Naive B cell (primary cell): ENCODE measurements around the gene YIF1A. TPM values are rescaled to one million over a fixed set of nuclear protein-coding genes. Genes with fewer than 3 reads are reported as not detected.

Experiments
- ATAC-seq, 2 donors: fragments of 150-1000 bp; cut with Tn5 transposase; 2 replicates each; pipeline ENCODE4 v1.10.0; 2021; ENCODE audit warnings: low read depth in 2 of 2, mild to moderate bottlenecking in 2 of 2, moderate library complexity in 2 of 2
- DNase-seq: peaks from one replicate; pipeline ENCODE4 v3.0.0; 2022
- H3K27ac Mint-ChIP-seq, 6 donors: one replicate each; pipeline ENCODE4 v1.8.0; 2020 to 2022; ENCODE audit warnings: mild to moderate bottlenecking in 6 of 6, mixed read lengths in 6 of 6, moderate library complexity in 5 of 6, inconsistent platforms in 2 of 6
- H3K27me3 Mint-ChIP-seq, 3 donors: one replicate each; pipeline ENCODE4 v1.8.0; 2021 to 2022; ENCODE audit warnings: mixed read lengths in 3 of 3, mild to moderate bottlenecking in 1 of 3
- H3K36me3 Mint-ChIP-seq, 2 donors: one replicate each; pipeline ENCODE4 v1.8.0; 2020 to 2022; ENCODE audit warnings: mixed read lengths in 2 of 2, inconsistent platforms in 1 of 2, mild to moderate bottlenecking in 1 of 2
- H3K4me1 Mint-ChIP-seq, 3 donors: one replicate each; pipeline ENCODE4 v1.8.0; 2020 to 2022; ENCODE audit warnings: mixed read lengths in 3 of 3, inconsistent platforms in 1 of 3, mild to moderate bottlenecking in 1 of 3, moderate library complexity in 1 of 3
- H3K4me3 Mint-ChIP-seq, 8 donors: one replicate each; pipeline ENCODE4 v1.8.0; 2020 to 2022; ENCODE audit warnings: mild to moderate bottlenecking in 8 of 8, mixed read lengths in 8 of 8, moderate library complexity in 8 of 8, inconsistent platforms in 2 of 8
- H3K9me3 Mint-ChIP-seq, 7 donors: one replicate each; pipeline ENCODE4 v1.8.0; 2020 to 2022; ENCODE audit warnings: mixed read lengths in 7 of 7, mild to moderate bottlenecking in 5 of 7, inconsistent platforms in 2 of 7, moderate library complexity in 1 of 7
- polyA plus RNA-seq, 6 donors: library from polyadenylated mRNA; unstranded; fragments of 300-500 nt; fragmentation: Illumina TruSeq; gene quantifications; one replicate each; pipeline ENCODE4 v1.2.3, GENCODE V29; 2021; ENCODE audit warnings: low read depth in 6 of 6

YIF1A gene, protein sequence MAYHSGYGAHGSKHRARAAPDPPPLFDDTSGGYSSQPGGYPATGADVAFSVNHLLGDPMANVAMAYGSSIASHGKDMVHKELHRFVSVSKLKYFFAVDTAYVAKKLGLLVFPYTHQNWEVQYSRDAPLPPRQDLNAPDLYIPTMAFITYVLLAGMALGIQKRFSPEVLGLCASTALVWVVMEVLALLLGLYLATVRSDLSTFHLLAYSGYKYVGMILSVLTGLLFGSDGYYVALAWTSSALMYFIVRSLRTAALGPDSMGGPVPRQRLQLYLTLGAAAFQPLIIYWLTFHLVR
- 10 to 100 TPM; 57.1 to 82.1 (median 66.0) TPM for polyA plus RNA-seq

DNA sequence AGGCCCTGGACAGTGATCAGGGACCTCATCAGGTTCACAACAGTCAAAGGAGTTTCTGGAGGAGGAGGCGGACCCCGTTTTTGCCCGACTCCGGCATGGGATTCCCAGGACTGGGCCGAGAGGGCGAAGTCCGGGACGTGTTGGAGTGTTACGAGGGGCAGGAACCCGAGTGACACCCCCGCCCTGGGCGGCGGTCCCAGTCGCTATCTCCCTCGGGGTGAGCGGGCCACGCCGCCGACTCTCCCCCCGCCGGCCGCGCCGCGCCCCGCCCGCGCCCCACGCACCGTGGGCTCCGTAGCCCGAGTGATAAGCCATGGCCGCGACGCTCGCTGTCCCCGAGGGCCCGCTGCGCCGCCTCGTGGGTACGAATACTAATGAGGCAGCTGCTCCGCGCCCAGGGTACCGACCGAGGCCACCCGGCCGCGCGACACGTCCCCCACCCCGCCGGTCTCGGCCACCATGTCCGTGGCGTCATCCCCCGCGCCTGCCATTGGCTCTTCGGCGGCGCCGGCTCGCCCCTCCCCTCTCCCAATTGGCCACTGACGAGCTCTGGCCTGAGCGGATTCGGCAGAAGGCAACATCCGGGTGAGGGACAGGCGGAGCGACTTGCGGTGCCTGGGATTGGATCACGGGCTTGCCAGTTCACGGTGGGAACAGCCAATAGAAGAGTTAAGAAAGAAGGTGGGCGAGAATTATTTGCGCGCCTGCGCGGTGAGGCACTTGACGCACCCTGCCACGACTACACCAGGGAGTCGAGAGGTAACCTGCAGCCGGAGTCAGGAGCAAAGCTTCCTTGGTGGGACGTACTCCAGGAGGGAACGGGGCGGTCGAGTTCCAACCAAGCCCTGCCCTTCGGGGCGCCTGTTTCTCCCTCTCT is at the start of gene YIF1A:
Gene YIF1A (minus strand): TSS at position 473 of the 877 bp plus-strand sequence. CDS start 158 bp downstream, at position 315.
- H3K4me3 Mint-ChIP-seq: peak within 1 kb of the TSS; percentile 84 to 98 (median 94)
- DNase-seq (peak; percentile 99), ATAC-seq (peak; percentile 88 to 91)
- peaks cover 18 to 23% (median 23%) of the 10 kb centered on the region in 3 donors for H3K27me3 Mint-ChIP-seq
- no peaks in the 10 kb centered on the region for H3K36me3 Mint-ChIP-seq
- peaks cover 39 to 51% (median 40%) of the 10 kb centered on the region in 3 donors for H3K4me1 Mint-ChIP-seq
- H3K27ac Mint-ChIP-seq: peak within 1 kb of the TSS; percentile 84 to 98 (median 95)
- no peaks in the 10 kb centered on the region for H3K9me3 Mint-ChIP-seq

DNA sequence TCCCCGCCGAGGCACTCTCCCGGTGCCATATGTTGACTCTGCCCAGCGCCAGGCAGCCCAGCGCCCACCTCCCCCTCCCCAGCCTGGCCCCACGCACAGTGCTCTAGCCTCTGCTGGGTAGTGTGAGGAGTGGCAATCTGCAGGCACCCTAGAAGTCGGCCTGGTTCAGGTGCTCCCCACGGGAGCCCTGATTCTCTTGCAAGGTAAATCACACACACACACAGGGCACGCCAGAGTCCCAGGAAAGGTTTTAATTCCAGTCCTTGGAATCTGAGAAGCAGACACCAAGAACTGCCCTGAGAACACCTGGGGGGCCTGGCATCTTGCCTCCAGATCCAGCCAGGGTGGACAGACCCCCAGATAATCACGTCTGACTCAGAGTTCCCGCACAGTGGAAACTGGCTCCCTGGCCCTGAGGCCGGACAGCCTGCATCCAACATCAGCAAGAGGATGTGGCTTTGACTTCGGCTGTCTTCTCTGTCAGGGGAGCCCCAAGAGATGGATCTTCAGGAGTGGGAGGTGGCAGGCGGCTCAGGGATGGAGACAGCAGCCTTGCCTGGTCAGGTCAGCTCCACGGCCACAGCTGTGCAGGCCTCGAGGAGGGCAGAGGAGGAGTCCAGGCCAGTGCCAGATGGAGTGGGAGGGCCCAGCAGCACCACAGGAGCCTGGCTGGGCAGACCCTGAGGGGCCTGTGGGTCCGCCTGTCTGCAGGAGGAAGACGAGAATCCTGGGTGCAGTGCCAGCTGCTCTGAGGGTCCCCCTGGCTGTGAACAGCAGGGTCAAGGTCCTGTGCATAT is 48.4 kb upstream of the YIF1A start:
- ATAC-seq: no peak
- Mint-ChIP-seq H3K27me3 (peaks cover 0 to 17% (median 8%) of the 10 kb centered on the region in 3 donors), H3K4me1 (peaks cover 13 to 28% (median 20%) of the 10 kb centered on the region in 3 donors), H3K9me3 (no peaks in the 10 kb centered on the region), H3K36me3 (peaks cover 0 to 23% of the 10 kb centered on the region in 2 donors), H3K27ac (peak overlapping the region in 1 of 6 donors; percentile 56), H3K4me3 (peak overlapping the region in 1 of 8 donors; percentile 33)
- no peak for DNase-seq

DNA sequence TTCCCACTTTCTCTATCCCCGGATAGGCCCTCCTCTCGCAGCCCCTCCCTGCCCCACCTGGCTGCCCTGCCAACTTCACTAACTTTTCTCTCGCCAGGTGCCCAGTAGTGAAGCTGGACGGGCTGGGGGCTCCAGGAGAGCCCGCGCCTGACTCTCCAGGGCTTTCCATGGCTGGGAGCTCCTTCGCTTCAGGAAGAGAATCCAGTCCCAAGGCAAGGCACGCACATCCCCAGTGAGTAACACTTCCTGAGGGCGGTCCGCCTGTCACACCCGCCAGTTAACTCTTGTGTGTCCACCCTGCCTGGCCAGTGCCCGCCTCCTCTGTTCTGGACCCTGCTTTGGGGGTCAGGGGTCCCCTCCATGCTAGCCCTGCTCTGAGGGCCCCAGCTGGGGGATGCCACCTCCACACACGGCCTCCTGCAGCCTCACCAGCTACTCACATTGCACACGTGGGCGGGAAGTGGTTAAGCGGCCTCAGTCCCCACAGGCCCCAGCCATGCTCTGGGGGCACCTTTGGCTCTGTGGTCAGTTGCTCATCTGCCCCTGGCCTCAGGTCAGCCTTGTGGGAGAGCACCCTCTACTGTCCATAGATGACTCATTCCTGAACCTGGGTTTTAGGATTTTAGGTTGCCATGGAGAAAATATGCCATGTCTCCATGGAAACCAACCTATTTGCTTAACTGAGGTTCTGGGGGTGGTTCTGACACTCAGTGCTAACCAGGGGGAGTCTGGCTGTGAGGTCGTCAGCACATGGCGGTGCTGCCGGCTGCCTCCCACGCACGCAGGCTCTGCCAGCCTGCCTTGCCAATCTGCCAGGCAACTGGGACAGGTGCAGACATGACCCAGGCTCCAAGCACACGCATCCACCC is 47.5 kb upstream of the YIF1A start, which contains the start of gene RIN1:
Gene RIN1 (minus strand): TSS at position 201 of the 869 bp plus-strand sequence. CDS start 32 bp downstream, at position 169.
- H3K36me3 Mint-ChIP-seq: peaks cover 0 to 15% of the 10 kb centered on the region in 2 donors
- peaks cover 9 to 21% (median 20%) of the 10 kb centered on the region in 3 donors for H3K4me1 Mint-ChIP-seq
- H3K9me3 Mint-ChIP-seq: no peaks in the 10 kb centered on the region
- ATAC-seq: peak; percentile 40 to 61
- H3K4me3 Mint-ChIP-seq: peak within 1 kb of the TSS; percentile 29 to 85 (median 68)
- no peak for DNase-seq
- H3K27ac Mint-ChIP-seq: peak within 1 kb of the TSS in 2 of 6 donors; percentile 24 to 73
- H3K27me3 Mint-ChIP-seq: peaks cover 0 to 17% (median 8%) of the 10 kb centered on the region in 3 donors

DNA sequence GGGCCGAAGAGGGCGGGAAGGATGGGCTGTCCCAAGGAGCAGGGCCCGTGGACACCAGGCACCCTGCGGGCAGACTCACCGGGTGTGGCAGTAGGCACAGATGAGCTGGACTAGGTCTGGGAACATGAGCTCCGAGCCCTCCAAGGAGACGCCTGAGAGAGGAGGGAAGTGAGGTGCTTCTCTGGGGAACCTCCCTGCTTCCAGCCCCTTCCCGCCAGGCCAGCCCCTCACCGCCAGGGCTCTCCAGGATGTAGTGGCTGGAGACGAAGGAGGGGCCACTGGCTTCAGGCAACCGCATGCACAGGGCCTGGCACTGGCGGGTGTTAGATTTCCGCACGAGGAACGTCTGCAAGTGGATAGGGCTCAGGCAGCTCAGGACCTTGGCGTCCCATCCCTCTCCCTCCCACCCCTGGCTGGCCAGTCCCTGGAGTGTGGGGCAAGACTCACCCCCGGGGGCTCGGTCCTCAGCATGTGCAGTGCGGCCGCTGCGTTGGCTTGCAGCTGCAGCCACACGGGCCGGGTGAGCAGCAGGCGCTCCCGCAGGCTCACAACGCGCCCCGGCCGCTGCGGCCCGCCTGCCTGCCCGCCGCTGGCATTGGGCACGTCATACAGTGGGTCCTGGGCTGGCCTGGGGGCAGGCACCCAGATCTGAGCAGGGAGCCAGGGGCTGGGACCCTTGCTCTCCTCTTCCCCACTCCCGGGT is 46.7 kb upstream of the YIF1A start:
- peaks cover 0 to 8% of the 10 kb centered on the region in 2 donors for H3K36me3 Mint-ChIP-seq
- peak overlapping the region in 6 of 8 donors; percentile 29 to 85 (median 68) for H3K4me3 Mint-ChIP-seq
- no peak overlapping the region for H3K27ac Mint-ChIP-seq
- H3K27me3 Mint-ChIP-seq: peaks cover 0 to 17% (median 8%) of the 10 kb centered on the region in 3 donors
- no peaks in the 10 kb centered on the region for H3K9me3 Mint-ChIP-seq
- H3K4me1 Mint-ChIP-seq: peaks cover 9 to 20% (median 18%) of the 10 kb centered on the region in 3 donors
- ATAC-seq (peak; percentile 36 to 39), DNase-seq (no peak)

DNA sequence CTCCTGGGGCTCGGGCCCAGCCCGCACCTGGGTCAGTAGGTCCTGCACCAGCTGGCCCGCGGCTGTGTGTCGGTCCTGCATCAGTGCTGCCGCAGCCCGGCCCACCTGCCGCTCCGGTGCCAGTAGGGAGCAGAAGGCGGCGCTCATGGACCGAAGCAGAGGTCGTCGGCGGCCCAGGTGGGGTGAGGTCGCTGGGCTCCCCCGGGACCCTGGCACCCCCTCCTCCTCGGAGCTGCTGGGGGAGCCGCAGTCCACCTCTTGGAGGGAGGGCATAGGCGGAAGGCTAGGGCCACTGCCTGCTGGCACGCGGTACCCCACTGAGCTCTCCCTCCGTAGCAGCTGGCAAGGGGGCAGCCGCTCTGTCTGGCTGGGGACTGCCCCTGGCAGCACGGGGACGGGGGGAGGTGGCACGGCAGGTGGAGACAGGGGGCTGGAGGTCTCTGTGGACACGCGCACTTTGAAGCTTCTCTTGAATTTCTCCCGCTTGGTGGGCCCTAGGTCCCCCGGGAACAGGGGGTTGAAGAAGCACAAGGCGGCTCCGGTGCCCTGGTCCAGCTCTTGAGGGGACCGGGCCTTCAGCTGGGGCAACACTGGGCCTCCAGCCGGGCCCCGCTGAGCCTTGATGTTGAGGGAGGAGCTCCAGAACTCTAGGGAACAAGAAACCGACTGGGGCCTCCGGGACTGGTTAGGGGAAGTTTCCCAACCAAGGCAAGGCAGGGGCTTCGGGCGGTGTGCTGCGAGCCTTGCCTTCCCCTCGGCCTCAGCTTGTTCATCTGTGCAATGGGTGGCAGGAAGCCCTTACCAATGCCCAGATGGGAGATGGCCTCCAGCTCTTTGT is 45.9 kb upstream of the YIF1A start:
- DNase-seq: no peak
- Mint-ChIP-seq H3K4me1 (peaks cover 9 to 20% (median 18%) of the 10 kb centered on the region in 3 donors), H3K27ac (no peak overlapping the region), H3K9me3 (no peaks in the 10 kb centered on the region), H3K27me3 (peaks cover 0 to 17% (median 8%) of the 10 kb centered on the region in 3 donors), H3K36me3 (peaks cover 0 to 8% of the 10 kb centered on the region in 2 donors), H3K4me3 (peak overlapping the region in 5 of 8 donors; percentile 9 to 65 (median 45))
- no peak for ATAC-seq

DNA sequence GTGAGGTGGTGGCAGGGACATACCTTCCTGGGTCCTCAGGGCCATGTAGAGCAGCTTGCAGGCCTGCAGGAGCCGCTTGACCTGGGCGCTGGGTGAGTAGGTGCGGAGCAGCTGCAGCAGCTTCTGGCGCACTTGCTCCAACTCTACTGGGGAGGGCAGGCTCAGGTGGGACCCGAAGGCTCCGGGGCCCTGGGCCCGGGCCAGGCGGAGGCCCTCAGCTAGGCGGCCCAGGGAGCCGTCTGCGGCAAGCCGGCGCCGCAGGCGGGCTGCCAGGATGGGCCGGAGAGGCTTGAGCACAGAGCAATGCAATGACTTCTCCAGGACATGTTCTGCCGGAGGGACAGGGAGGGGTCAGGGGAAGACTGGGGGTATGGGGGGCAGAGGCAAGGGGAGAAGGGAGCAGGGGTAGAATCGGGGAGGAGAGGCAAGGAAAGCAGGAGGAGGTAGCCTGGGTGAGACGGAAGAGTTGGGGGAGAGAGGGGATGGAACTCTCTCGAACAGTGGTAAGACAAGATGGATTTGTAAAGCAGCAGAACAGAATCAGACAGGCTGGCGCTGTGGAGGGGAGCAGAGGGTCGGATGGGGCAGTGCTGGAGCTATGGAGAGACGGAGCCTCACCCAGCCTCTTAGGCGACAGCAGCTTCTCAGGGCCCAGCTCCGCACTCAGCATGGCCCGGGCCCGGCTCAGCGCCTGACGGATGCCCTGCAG is 45.1 kb upstream of the YIF1A start:
- H3K27me3 Mint-ChIP-seq: peaks cover 0 to 17% (median 8%) of the 10 kb centered on the region in 3 donors
- ATAC-seq (no peak), DNase-seq (no peak)
- H3K27ac Mint-ChIP-seq: no peak overlapping the region
- H3K36me3 Mint-ChIP-seq: peaks cover 0 to 5% of the 10 kb centered on the region in 2 donors
- H3K4me1 Mint-ChIP-seq: peaks cover 9 to 17% (median 16%) of the 10 kb centered on the region in 3 donors
- H3K9me3 Mint-ChIP-seq: no peaks in the 10 kb centered on the region
- no peak overlapping the region for H3K4me3 Mint-ChIP-seq

DNA sequence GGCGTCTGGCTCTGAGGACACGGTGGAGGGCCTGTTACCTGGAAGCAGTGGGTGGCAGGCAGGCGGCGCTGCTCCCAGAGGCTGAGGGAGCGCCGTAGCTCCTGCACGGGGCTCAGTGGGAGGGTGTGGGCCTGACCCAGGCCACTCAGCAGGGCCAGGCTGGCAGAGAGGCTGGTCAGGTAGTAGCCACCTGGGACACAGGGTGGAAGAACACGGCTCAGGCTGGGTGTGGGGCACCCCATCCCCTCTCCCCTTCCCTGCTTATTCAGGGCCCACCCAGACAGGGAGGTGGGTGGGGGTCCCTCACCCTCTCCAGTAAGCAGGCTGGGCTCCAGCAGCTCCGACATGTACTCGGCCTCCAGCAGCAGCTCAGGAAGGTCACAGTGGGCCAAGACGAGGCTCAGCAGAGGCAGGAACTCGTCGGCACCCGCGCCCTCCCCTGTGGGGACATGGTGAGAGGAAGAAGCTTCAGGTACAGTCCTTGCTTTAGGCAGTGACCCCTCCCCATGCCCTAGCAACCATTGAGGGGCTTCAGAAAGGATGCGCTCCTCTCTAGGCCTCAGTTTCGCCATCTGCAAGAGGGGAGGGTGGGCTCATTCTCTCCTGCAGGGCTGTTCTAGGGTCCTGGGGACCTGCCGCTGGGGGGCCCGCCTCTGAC is 44.4 kb upstream of the YIF1A start:
- H3K4me1 Mint-ChIP-seq: peaks cover 13 to 18% (median 17%) of the 10 kb centered on the region in 3 donors
- no peak overlapping the region for H3K27ac Mint-ChIP-seq
- H3K36me3 Mint-ChIP-seq: no peaks in the 10 kb centered on the region
- H3K27me3 Mint-ChIP-seq: peaks cover 0 to 17% (median 8%) of the 10 kb centered on the region in 3 donors
- H3K9me3 Mint-ChIP-seq: no peaks in the 10 kb centered on the region
- DNase-seq: no peak
- no peak overlapping the region for H3K4me3 Mint-ChIP-seq
- no peak for ATAC-seq

DNA sequence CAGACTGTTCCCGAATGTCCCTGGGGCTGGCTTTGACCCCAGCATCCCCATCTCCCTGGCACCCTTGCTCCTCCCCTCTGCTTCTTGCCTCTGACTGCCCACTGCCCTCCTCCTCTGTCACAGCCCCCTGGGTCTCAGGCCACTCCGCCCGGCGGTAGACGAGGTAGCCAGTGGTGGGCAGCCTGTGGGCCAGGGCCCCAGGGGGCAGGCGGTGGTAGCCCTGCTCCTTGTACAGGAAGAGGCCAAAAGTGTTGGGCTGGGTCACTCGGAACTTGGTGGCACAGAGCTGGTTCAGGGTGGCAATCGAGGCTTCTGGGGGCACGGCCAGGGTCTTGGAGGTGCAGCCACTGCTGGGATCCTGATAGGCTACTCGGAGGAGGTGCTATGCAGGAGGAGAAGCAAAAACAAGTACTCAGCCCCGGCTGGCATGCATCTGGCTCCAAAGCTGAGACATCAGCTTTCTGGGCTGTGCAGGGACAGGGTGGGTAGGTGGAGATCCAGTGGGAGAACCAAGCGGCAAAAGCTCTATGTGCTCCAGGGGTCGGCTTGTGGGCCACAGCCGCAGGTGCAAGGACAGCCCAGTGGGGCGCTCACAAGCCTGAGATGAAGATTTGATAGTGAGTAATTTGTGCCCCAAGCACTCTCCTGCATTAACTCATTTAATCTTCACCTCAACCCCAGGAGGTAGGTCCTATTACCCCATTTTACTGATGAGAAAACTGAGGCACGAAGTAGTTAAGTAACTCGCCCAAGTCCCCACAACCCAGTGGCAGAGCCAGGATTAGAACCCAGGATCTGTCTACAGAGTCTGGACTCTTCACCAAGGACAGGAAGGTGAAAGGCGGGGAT is 43.7 kb upstream of the YIF1A start:
- no peak for ATAC-seq
- peaks cover 20 to 23% (median 22%) of the 10 kb centered on the region in 3 donors for H3K4me1 Mint-ChIP-seq
- H3K36me3 Mint-ChIP-seq: no peaks in the 10 kb centered on the region
- no peaks in the 10 kb centered on the region for H3K9me3 Mint-ChIP-seq
- peaks cover 0 to 19% (median 10%) of the 10 kb centered on the region in 3 donors for H3K27me3 Mint-ChIP-seq
- H3K4me3 Mint-ChIP-seq: no peak overlapping the region
- H3K27ac Mint-ChIP-seq: no peak overlapping the region
- DNase-seq: no peak

DNA sequence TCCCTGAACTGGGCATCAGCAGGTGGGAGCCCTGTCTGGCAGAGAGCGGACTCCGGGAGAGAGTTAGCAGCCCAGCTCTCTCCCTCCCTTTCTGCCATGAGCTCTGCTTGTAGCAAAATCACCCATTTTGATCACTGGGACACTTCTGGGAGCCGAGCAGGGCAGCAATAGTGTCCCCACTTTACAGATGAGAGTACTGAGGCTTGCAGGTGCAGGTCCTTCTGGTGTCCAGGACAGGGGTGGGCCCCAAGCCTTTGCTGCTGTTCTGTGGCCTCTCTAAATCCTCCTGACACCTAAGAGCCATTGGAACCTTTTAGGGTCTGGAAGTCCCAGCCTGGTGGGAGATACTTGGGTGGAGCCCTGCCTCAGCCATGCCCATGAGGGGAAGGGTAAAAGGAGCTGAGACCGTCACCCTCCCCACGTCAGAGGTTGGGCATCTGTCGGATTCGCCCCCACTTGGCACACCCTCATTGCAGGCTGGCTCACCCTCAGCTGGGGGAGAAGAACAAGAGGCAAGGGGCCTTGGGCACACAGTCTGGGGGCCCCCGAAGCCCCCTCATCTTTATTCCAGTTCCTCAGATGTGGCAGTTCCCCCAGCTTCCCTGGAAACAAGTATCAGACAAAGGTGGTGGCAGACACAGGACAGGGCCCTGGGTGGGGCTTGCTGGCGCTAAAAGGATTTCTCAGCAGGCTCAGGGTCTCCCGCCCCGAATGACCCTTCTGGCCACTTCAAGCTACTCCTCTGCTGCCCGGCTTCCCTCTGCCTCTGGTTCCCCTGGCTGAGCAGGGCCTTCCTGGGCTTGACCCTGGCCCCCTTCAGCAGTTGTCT is 42.8 kb upstream of the YIF1A start:
- peaks cover 24 to 27% (median 24%) of the 10 kb centered on the region in 3 donors for H3K4me1 Mint-ChIP-seq
- H3K4me3 Mint-ChIP-seq: no peak overlapping the region
- H3K36me3 Mint-ChIP-seq: no peaks in the 10 kb centered on the region
- ATAC-seq: no peak
- no peak overlapping the region for H3K27ac Mint-ChIP-seq
- H3K27me3 Mint-ChIP-seq: peaks cover 0 to 23% (median 16%) of the 10 kb centered on the region in 3 donors
- DNase-seq: no peak
- no peaks in the 10 kb centered on the region for H3K9me3 Mint-ChIP-seq
